ENCODE data around the gene SUCO. TPM values are rescaled to one million over a fixed set of nuclear protein-coding genes. Genes with fewer than 3 reads are reported as not detected.

Gene SUCO
- total RNA-seq, 2 donors from 2014 or later, result 86.9 to 95.8 TPM

DNA sequence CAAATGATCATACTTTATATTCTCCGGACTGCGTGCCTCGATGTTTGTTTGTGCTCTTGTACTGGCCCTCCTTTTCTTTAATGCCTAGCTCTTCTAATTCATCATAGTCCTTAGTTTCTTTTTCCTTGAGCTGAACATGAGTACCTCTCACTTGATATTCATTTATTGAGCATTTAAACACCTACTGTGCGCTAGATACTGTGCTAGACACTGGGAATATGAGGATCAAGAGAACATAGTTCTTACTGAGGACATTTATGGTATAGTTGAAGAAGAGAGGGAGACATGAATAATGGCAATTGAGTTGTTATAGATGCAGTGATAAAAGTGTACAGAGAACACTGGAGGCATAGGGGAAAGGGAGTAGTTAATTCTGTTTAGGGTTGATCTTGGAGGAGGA is 22.0 kb downstream of the SUCO start:
- DNase-seq (no peak), ATAC-seq (no peak)
- H3K27ac Mint-ChIP-seq, result peak overlapping the region; percentile 21
- peaks cover 11% of the 10 kb centered on the region for H3K36me3 Mint-ChIP-seq (ENCODE audit: low read depth)
- H3K4me1 Mint-ChIP-seq, result peaks cover 14% of the 10 kb centered on the region
- H3K9me3 ChIP-seq (ENCODE audit: control insufficient read depth, low read length, poor library complexity, severe bottlenecking), result no peaks in the 10 kb centered on the region
- H3K4me3 Mint-ChIP-seq, result no peak overlapping the region
- H3K27me3 Mint-ChIP-seq, result no peaks in the 10 kb centered on the region

DNA sequence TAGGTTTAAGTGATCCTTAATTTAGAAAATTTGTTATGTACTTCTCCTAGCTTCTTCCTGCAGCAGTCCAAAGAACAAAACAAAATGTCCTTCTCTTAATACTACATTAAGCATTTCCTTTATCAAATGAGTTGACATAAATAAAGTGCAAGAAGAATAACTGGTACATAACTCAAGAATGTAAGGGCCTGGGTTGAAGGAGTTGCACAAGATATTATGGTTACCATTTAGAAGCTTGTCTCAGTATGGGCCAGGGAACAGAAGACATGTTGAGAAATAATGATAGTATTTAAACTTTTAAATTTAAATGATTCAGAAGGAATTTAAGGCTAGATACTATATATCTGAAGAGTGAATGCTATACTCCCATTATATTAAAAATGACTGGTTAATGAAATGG is 23.5 kb downstream of the SUCO start:
- no peak overlapping the region for H3K27ac Mint-ChIP-seq
- peaks cover 9% of the 10 kb centered on the region for H3K36me3 Mint-ChIP-seq (ENCODE audit: low read depth)
- H3K27me3 Mint-ChIP-seq, result no peaks in the 10 kb centered on the region
- peaks cover 8% of the 10 kb centered on the region for H3K4me1 Mint-ChIP-seq
- H3K4me3 Mint-ChIP-seq, result no peak overlapping the region
- DNase-seq (no peak), ATAC-seq (no peak)
- no peaks in the 10 kb centered on the region for H3K9me3 ChIP-seq (ENCODE audit: control insufficient read depth, low read length, poor library complexity, severe bottlenecking)

DNA sequence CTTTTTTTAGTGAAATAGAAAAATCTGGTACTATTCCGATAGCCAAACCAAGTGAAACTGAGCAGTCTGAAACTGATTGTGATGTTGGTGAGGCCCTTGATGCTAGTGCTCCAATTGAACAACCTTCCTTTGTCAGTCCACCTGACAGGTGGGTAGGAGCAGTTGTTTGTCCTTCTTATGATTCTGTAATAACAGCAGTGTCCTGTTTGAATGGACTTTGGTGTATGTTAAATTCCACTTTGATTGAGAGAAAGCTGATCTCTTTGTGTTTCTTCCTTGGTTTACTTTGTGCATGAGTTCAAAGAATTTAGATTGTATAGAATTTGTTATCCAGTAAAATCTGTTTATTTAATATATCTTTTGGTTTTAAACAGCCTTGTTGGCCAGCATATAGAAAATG is 24.3 kb downstream of the SUCO start:
- ATAC-seq (no peak), DNase-seq (no peak)
- peaks cover 8% of the 10 kb centered on the region for H3K4me1 Mint-ChIP-seq
- peaks cover 9% of the 10 kb centered on the region for H3K36me3 Mint-ChIP-seq (ENCODE audit: low read depth)
- no peak overlapping the region for H3K4me3 Mint-ChIP-seq
- H3K27ac Mint-ChIP-seq, result no peak overlapping the region
- H3K27me3 Mint-ChIP-seq, result no peaks in the 10 kb centered on the region
- H3K9me3 ChIP-seq (ENCODE audit: control insufficient read depth, low read length, poor library complexity, severe bottlenecking), result no peaks in the 10 kb centered on the region

DNA sequence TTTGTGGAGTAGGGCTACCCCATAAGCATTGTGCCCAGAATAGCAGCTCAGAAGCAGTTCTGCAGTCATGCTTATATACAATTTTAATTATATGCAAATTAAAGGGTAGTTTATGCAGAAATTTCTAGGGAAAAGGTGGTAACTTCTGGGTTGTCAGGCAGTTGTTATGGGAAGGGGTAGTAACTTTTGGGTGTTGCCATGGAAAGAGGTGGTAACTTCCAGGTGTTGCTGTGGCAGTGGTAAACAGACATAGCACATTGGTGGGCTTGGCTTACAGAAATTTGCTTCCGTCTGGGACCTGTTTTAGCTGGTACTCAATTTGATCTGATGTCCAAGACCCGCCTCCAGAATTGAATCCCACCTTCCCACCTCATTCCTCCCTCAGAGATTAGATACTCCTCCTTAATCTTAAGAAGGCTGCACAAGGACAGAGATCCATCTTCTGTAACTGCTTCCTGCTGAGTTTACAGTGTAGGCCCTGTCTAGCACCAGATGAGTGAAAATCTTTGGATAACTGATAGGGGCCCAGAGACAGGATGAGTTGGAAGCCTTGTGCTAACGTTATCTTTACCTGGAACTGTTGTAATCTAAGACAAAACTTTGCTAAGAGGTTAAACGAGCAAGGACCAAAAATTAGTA is 26.7 kb downstream of the SUCO start:
- H3K27ac Mint-ChIP-seq, result peak overlapping the region; percentile 21
- ATAC-seq (no peak), DNase-seq (no peak)
- no peak overlapping the region for H3K4me3 Mint-ChIP-seq
- H3K4me1 Mint-ChIP-seq, result peaks cover 8% of the 10 kb centered on the region
- H3K27me3 Mint-ChIP-seq, result no peaks in the 10 kb centered on the region
- no peaks in the 10 kb centered on the region for H3K9me3 ChIP-seq (ENCODE audit: control insufficient read depth, low read length, poor library complexity, severe bottlenecking)
- H3K36me3 Mint-ChIP-seq (ENCODE audit: low read depth), result peaks cover 16% of the 10 kb centered on the region

DNA sequence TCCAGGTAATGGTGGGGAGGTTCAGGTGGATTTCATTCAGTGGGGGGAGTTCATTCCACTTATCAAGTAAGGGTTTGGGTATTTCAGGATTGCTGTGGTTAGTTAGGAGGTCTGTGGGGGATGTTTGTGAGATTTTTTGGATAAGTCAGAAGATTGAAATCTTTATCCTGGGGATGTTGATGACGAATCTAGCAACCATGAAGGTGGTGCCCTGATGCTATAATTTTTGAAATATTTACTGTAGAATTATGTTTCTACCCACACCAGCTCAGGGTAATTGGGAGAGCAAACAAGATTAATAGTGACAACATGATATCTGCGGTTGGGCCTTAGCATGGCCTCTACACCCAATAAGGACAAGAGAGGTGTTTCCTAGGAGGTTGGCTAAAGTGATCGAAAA is 28.3 kb downstream of the SUCO start:
- no peaks in the 10 kb centered on the region for H3K27me3 Mint-ChIP-seq
- peaks cover 4% of the 10 kb centered on the region for H3K4me1 Mint-ChIP-seq
- DNase-seq (no peak), ATAC-seq (no peak)
- peak overlapping the region; percentile 41 for H3K27ac Mint-ChIP-seq
- H3K9me3 ChIP-seq (ENCODE audit: control insufficient read depth, low read length, poor library complexity, severe bottlenecking), result no peaks in the 10 kb centered on the region
- no peak overlapping the region for H3K4me3 Mint-ChIP-seq
- peaks cover 11% of the 10 kb centered on the region for H3K36me3 Mint-ChIP-seq (ENCODE audit: low read depth)

GRCh38 chr1:172566196-172566997 is 33.4 kb downstream of the SUCO start:
- Mint-ChIP-seq H3K36me3 (ENCODE audit: low read depth) (peaks cover 10% of the 10 kb centered on the region), H3K27me3 (no peaks in the 10 kb centered on the region), H3K4me3 (no peak overlapping the region), H3K27ac (peak overlapping the region; percentile 39), H3K4me1 (peaks cover 8% of the 10 kb centered on the region)
- no peaks in the 10 kb centered on the region for H3K9me3 ChIP-seq (ENCODE audit: control insufficient read depth, low read length, poor library complexity, severe bottlenecking)
- DNase-seq (no peak), ATAC-seq (no peak)

DNA sequence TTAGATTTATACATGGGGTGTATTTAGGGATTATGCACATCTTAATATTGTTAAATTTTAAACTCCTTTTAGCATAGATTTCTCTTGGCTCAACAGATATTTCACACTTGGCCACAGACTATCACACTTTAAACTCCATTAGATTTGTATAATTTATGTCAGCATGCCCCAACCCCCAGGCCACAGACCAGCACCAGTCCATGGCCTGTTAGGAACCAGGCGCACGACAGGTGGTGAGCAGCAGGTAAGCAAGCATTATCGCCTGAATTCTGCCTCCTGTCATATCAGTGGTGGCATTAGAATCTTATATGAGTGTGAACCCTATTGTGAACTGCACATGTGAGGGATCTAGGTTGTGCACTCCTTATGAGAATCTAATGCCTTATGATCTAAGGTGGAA is 34.8 kb downstream of the SUCO start:
- Mint-ChIP-seq H3K4me1 (peaks cover 8% of the 10 kb centered on the region), H3K27me3 (no peaks in the 10 kb centered on the region), H3K27ac (no peak overlapping the region), H3K36me3 (ENCODE audit: low read depth) (peaks cover 10% of the 10 kb centered on the region), H3K4me3 (no peak overlapping the region)
- ATAC-seq (no peak), DNase-seq (no peak)
- H3K9me3 ChIP-seq (ENCODE audit: control insufficient read depth, low read length, poor library complexity, severe bottlenecking), result no peaks in the 10 kb centered on the region

DNA sequence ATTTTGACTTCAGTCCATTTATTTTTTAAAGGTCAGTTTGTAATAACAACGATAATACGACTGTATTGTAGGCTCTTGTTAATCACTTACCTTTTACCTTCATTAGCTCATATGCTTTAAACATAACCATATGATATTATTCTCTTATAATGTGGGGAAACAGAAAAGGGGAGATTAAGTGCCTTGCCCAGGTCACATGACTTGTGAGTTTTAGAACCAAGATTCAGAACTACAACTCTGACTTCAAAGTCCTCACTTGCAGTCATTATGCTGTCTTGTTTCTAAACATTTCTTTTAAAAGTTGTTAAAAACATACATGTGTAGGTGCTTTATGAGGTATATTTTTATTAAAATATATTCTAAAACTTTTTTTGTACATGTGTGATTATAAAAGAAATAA is 41.1 kb downstream of the SUCO start:
- H3K27me3 Mint-ChIP-seq, result no peaks in the 10 kb centered on the region

GRCh38 chr1:172578586-172578985 is 45.6 kb downstream of the SUCO start:
- ATAC-seq (no peak), DNase-seq (no peak)
- Mint-ChIP-seq H3K27me3 (no peaks in the 10 kb centered on the region), H3K4me1 (peaks cover 15% of the 10 kb centered on the region), H3K4me3 (no peak overlapping the region), H3K36me3 (ENCODE audit: low read depth) (peaks cover 3% of the 10 kb centered on the region), H3K27ac (no peak overlapping the region)
- no peaks in the 10 kb centered on the region for H3K9me3 ChIP-seq (ENCODE audit: control insufficient read depth, low read length, poor library complexity, severe bottlenecking)

More for the DNA sequence above, 41.1 kb downstream of the SUCO start:
- H3K27ac Mint-ChIP-seq, result peak overlapping the region; percentile 63
- no peak for ATAC-seq
- peaks cover 4% of the 10 kb centered on the region for H3K4me1 Mint-ChIP-seq
- H3K36me3 Mint-ChIP-seq (ENCODE audit: low read depth), result peaks cover 4% of the 10 kb centered on the region
- H3K4me3 Mint-ChIP-seq, result no peak overlapping the region
- H3K9me3 ChIP-seq (ENCODE audit: control insufficient read depth, low read length, poor library complexity, severe bottlenecking), result no peaks in the 10 kb centered on the region
- DNase-seq, result no peak

GRCh38 chr1:172581273-172581672 is 48.3 kb downstream of the SUCO start:
- Mint-ChIP-seq H3K27ac (peak overlapping the region; percentile 57), H3K4me1 (peaks cover 15% of the 10 kb centered on the region), H3K36me3 (ENCODE audit: low read depth) (peaks cover 3% of the 10 kb centered on the region), H3K27me3 (no peaks in the 10 kb centered on the region), H3K4me3 (no peak overlapping the region)
- ATAC-seq (no peak), DNase-seq (no peak)
- no peaks in the 10 kb centered on the region for H3K9me3 ChIP-seq (ENCODE audit: control insufficient read depth, low read length, poor library complexity, severe bottlenecking)

GRCh38 chr1:172581779-172582178 is 48.8 kb downstream of the SUCO start:
- ATAC-seq (no peak), DNase-seq (no peak)
- Mint-ChIP-seq H3K4me3 (no peak overlapping the region), H3K4me1 (peaks cover 15% of the 10 kb centered on the region), H3K27me3 (no peaks in the 10 kb centered on the region), H3K27ac (peak overlapping the region; percentile 57), H3K36me3 (ENCODE audit: low read depth) (peaks cover 3% of the 10 kb centered on the region)
- no peaks in the 10 kb centered on the region for H3K9me3 ChIP-seq (ENCODE audit: control insufficient read depth, low read length, poor library complexity, severe bottlenecking)

- no peak overlapping the region for H3K4me3 Mint-ChIP-seq
- H3K4me1 Mint-ChIP-seq, result peaks cover 17% of the 10 kb centered on the region
- H3K27me3 Mint-ChIP-seq, result no peaks in the 10 kb centered on the region
- H3K27ac Mint-ChIP-seq, result peak overlapping the region; percentile 57
- ATAC-seq (no peak), DNase-seq (no peak)
- H3K9me3 ChIP-seq (ENCODE audit: control insufficient read depth, low read length, poor library complexity, severe bottlenecking), result no peaks in the 10 kb centered on the region
- H3K36me3 Mint-ChIP-seq (ENCODE audit: low read depth), result peaks cover 3% of the 10 kb centered on the region
Measured at GRCh38 chr1:172582889-172583288, 49.9 kb downstream of the SUCO start.

GRCh38 chr1:172585348-172585747 is 52.4 kb downstream of the SUCO start:
- Mint-ChIP-seq H3K4me3 (no peak overlapping the region), H3K27ac (peak overlapping the region; percentile 6)
- no peak for ATAC-seq

DNA sequence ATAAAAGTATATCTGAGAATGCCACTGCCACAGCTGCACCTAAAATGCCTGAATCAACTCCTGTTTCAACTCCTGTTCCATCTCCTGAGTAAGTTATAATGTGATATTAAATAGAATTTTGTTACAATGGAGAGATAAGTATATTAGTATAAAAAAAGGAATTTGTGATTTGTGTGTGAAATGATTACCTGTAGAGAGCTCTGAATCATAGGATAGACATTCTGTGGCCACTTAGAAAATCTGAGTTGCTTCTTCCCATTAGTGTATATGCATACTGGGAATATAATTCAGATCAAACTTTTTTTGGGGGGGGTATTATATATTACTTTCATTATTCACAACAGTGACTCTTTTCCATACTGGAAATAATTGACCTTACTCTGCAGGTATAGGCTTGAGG is 52.9 kb downstream of the SUCO start:
- peaks cover 18% of the 10 kb centered on the region for H3K4me1 Mint-ChIP-seq
- no peak overlapping the region for H3K4me3 Mint-ChIP-seq
- ATAC-seq, result no peak

More at GRCh38 chr1:172585348-172585747, 52.4 kb downstream of the SUCO start:
- Mint-ChIP-seq H3K27me3 (no peaks in the 10 kb centered on the region), H3K4me1 (peaks cover 18% of the 10 kb centered on the region), H3K36me3 (ENCODE audit: low read depth) (peaks cover under 1% of the 10 kb centered on the region)
- no peaks in the 10 kb centered on the region for H3K9me3 ChIP-seq (ENCODE audit: control insufficient read depth, low read length, poor library complexity, severe bottlenecking)
- no peak for DNase-seq

More for the DNA sequence above, 52.9 kb downstream of the SUCO start:
- H3K27me3 Mint-ChIP-seq, result no peaks in the 10 kb centered on the region
- H3K9me3 ChIP-seq (ENCODE audit: control insufficient read depth, low read length, poor library complexity, severe bottlenecking), result no peaks in the 10 kb centered on the region
- DNase-seq, result no peak
- peaks cover 4% of the 10 kb centered on the region for H3K36me3 Mint-ChIP-seq (ENCODE audit: low read depth)
- no peak overlapping the region for H3K27ac Mint-ChIP-seq

Data from T-helper 17 cell (primary cell).